Neural progenitor cell (in vitro differentiated cells): ENCODE measurements around the gene SEMA4A.

Experiments used
- EZH2 ChIP-seq: fragments of 200-600 bp; sonication (generic); IDR thresholded peaks from 2 replicates; pipeline ENCODE4 v1.6.1; 2017; ENCODE audit warnings: antibody characterized with exemption, mild to moderate bottlenecking, moderate library complexity
- EZH2phosphoT487 ChIP-seq: fragments of 200-600 bp; sonication (generic); IDR thresholded peaks from 2 replicates; pipeline ENCODE4 v1.6.1; 2017; ENCODE audit warnings: antibody characterized with exemption
- TF ChIP-seq, protein P1 (sequence below): fragments of 200-600 bp; sonication (generic); IDR thresholded peaks from 2 replicates; pipeline ENCODE4 v1.5.1; 2017; ENCODE audit warnings: antibody characterized with exemption, mild to moderate bottlenecking

GRCh38 chr1:156191292-156191964 lies 38.0 kb downstream of the SEMA4A start:
- TF ChIP-seq, protein P1, sequence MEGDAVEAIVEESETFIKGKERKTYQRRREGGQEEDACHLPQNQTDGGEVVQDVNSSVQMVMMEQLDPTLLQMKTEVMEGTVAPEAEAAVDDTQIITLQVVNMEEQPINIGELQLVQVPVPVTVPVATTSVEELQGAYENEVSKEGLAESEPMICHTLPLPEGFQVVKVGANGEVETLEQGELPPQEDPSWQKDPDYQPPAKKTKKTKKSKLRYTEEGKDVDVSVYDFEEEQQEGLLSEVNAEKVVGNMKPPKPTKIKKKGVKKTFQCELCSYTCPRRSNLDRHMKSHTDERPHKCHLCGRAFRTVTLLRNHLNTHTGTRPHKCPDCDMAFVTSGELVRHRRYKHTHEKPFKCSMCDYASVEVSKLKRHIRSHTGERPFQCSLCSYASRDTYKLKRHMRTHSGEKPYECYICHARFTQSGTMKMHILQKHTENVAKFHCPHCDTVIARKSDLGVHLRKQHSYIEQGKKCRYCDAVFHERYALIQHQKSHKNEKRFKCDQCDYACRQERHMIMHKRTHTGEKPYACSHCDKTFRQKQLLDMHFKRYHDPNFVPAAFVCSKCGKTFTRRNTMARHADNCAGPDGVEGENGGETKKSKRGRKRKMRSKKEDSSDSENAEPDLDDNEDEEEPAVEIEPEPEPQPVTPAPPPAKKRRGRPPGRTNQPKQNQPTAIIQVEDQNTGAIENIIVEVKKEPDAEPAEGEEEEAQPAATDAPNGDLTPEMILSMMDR = no peak
- TF ChIP-seq EZH2phosphoT487 (no peak), EZH2 (no peak)
